ENCODE data around the gene MUC6. TPM values are rescaled to one million over a fixed set of nuclear protein-coding genes. Genes with fewer than 3 reads are reported as not detected.
"Not testable (repeated sequence)": the region's sequence is repeated elsewhere in the genome, so short reads cannot be mapped to it uniquely, and the experiment has no call there.

MUC6 gene
- total RNA-seq, 1 donor = not detected

GRCh38 chr11:1022908-1023810 lies 13.4 kb downstream of the MUC6 start:
- TF ChIP-seq CTCF (IDR thresholded peaks at IDR 0.05; ENCODE audit: insufficient read depth, low read length) = no peak
- no peak overlapping the region for H3K4me3 ChIP-seq (ENCODE audit: low read depth, low read length)
- DNase-seq (ENCODE audit: low read depth) = no peak

GRCh38 chr11:1022411-1022810 lies 14.1 kb downstream of the MUC6 start:
- DNase-seq (ENCODE audit: low read depth) = no peak
- H3K4me3 ChIP-seq (ENCODE audit: low read depth, low read length) = no peak overlapping the region
- TF ChIP-seq CTCF (IDR thresholded peaks at IDR 0.05; ENCODE audit: insufficient read depth, low read length) = no peak

- H3K4me3 ChIP-seq (ENCODE audit: low read depth, low read length) = no peak overlapping the region
- no peak for DNase-seq (ENCODE audit: low read depth)
- no peak for TF ChIP-seq CTCF (IDR thresholded peaks at IDR 0.05; ENCODE audit: insufficient read depth, low read length)
Measured at GRCh38 chr11:1020211-1020905, 16.2 kb downstream of the MUC6 start.

GRCh38 chr11:1019321-1019910 lies 17.1 kb downstream of the MUC6 start:
- no peak overlapping the region for H3K4me3 ChIP-seq (ENCODE audit: low read depth, low read length)
- DNase-seq (ENCODE audit: low read depth) = no peak
- no peak for TF ChIP-seq CTCF (IDR thresholded peaks at IDR 0.05; ENCODE audit: insufficient read depth, low read length)

GRCh38 chr11:1018091-1018490 lies 18.4 kb downstream of the MUC6 start:
- no peak overlapping the region for H3K4me3 ChIP-seq (ENCODE audit: low read depth, low read length)
- no peak for DNase-seq (ENCODE audit: low read depth)
- TF ChIP-seq CTCF (IDR thresholded peaks at IDR 0.05; ENCODE audit: insufficient read depth, low read length) = no peak

GRCh38 chr11:1017269-1018005 lies 19.1 kb downstream of the MUC6 start:
- H3K4me3 ChIP-seq (ENCODE audit: low read depth, low read length) = no peak overlapping the region
- DNase-seq (ENCODE audit: low read depth) = no peak
- TF ChIP-seq CTCF (IDR thresholded peaks at IDR 0.05; ENCODE audit: insufficient read depth, low read length) = no peak

- not testable (repeated sequence) for DNase-seq (ENCODE audit: low read depth)
Measured at GRCh38 chr11:1016610-1017126, 19.9 kb downstream of the MUC6 start.

More at GRCh38 chr11:1016610-1017126, 19.9 kb downstream of the MUC6 start:
- H3K4me3 ChIP-seq (ENCODE audit: low read depth, low read length) = not testable (repeated sequence)

Data from fibroblast of the aortic adventitia (primary cell).